ENCODE results near the gene TMEM151B.

- TF ChIP-seq CTCF (IDR thresholded peaks at IDR 0.05) (no peak), EZH2 (IDR thresholded peaks at IDR 0.05; ENCODE audit: borderline replicate concordance, insufficient read depth, low read depth, low read length, poor library complexity, severe bottlenecking) (no peak)
Measured at GRCh38 chr6:44249082-44249748, 21.0 kb upstream of the TMEM151B start.
